Keratinocyte (primary cell): ENCODE results near the gene TMEM17. TPM values are rescaled to one million over a fixed set of nuclear protein-coding genes. Genes with fewer than 3 reads are reported as not detected.

Experiments used
- DNase-seq: peaks from one replicate; pipeline ENCODE4 v3.0.0-alpha.2; 2011; ENCODE audit warnings: low read depth, missing footprints, low spot score
- FAIRE-seq: peaks from 2 replicates; lab custom pipeline; 2011; peaks lifted over from hg19 to GRCh38; lab: Jason Lieb, UNC
- H2AFZ ChIP-seq: 2 replicates; pipeline ENCODE4 v1.6.0; 2012; ENCODE audit warnings: low read length, control low read depth, inconsistent platforms; ENCODE audit not compliant: control insufficient read depth
- H3K27ac ChIP-seq: 2 replicates; pipeline ENCODE4 v1.5.1; 2011; ENCODE audit warnings: low read length; ENCODE audit not compliant: control insufficient read depth, insufficient read depth
- H3K27me3 ChIP-seq: 3 replicates; pipeline ENCODE4 v1.6.0; 2011; ENCODE audit warnings: low read length; ENCODE audit not compliant: control insufficient read depth, insufficient read depth; ENCODE audit errors: extremely low read depth
- H3K36me3 ChIP-seq, 2 experiments: 2 replicates in 1 of 2; 3 replicates in 1 of 2; pipeline ENCODE4 v1.5.1; 2011; ENCODE audit warnings: low read length in 2 of 2, mild to moderate bottlenecking in 1 of 2; ENCODE audit not compliant: control insufficient read depth in 2 of 2, insufficient read depth in 2 of 2; ENCODE audit errors: extremely low read depth in 1 of 2
- H3K4me1 ChIP-seq: 3 replicates; pipeline ENCODE4 v1.5.1; 2011; ENCODE audit warnings: low read length; ENCODE audit not compliant: control insufficient read depth, insufficient read depth; ENCODE audit errors: extremely low read depth
- H3K4me2 ChIP-seq: 3 replicates; pipeline ENCODE4 v1.6.0; 2011; ENCODE audit warnings: low read depth, low read length; ENCODE audit not compliant: control insufficient read depth, insufficient read depth; ENCODE audit errors: extremely low read depth
- H3K4me3 ChIP-seq, 3 experiments: fragments of 200-600 bp in 1 of 3; sonication (generic) in 1 of 3; 2 replicates in 2 of 3; 3 replicates in 1 of 3; pipeline ENCODE4 v1.5.1; 2011 to 2016; ENCODE audit warnings: low read length in 3 of 3, mild to moderate bottlenecking in 3 of 3, control low read depth in 2 of 3, inconsistent platforms in 1 of 3, low read depth in 1 of 3, mixed read lengths in 1 of 3, mixed run types in 1 of 3, moderate library complexity in 1 of 3; ENCODE audit not compliant: control insufficient read depth in 2 of 3, insufficient read depth in 2 of 3; ENCODE audit errors: extremely low read depth in 1 of 3
- H3K79me2 ChIP-seq: 2 replicates; pipeline ENCODE4 v1.6.0; 2012; ENCODE audit warnings: low read length; ENCODE audit not compliant: control insufficient read depth, insufficient read depth
- H3K9ac ChIP-seq: 3 replicates; pipeline ENCODE4 v1.6.0; 2011; ENCODE audit warnings: low read length; ENCODE audit not compliant: control insufficient read depth, insufficient read depth; ENCODE audit errors: extremely low read depth
- H3K9me1 ChIP-seq: 3 replicates; pipeline ENCODE4 v1.6.0; 2011; ENCODE audit warnings: low read length; ENCODE audit not compliant: control insufficient read depth, insufficient read depth; ENCODE audit errors: extremely low read depth
- H3K9me3 ChIP-seq: 2 replicates; pipeline ENCODE4 v1.5.1; 2012; ENCODE audit warnings: low read depth, low read length; ENCODE audit not compliant: control insufficient read depth
- H4K20me1 ChIP-seq: 3 replicates; pipeline ENCODE4 v1.6.0; 2011; ENCODE audit warnings: low read length; ENCODE audit not compliant: control insufficient read depth, insufficient read depth; ENCODE audit errors: extremely low read depth
- EZH2 ChIP-seq: IDR thresholded peaks from one replicate; pipeline ENCODE4 v1.6.1; 2012; ENCODE audit warnings: inconsistent platforms, mild to moderate bottlenecking, low read length, moderate library complexity
- dilution Hi-C: fragments of 300-500 bp; cut with MboI; formaldehyde crosslinking; loops from one replicate; pipeline ENCODE4 v1.7.0; 2020; ENCODE audit warnings: low sequenced_read_pairs; ENCODE audit not compliant: extremely low pct_ligation_motif_present
- polyA plus RNA-seq, 5 experiments: library from polyadenylated mRNA; depleted of rRNA in 3 of 5; stranded (reverse) in 3 of 5; stranded (forward) in 1 of 5; unstranded in 1 of 5; fragments of >200 nt; gene quantifications; 1 replicate in 1 of 5; 2 replicates in 3 of 5; 3 replicates in 1 of 5; pipeline versions ENCODE4 v1.2.1 to v1.2.3, GENCODE V29; 2011 to 2012; ENCODE audit warnings: missing spikeins in 2 of 5, low read depth in 1 of 5, low replicate concordance in 1 of 5
- TF ChIP-seq, protein P1 (sequence below), 3 experiments: IDR thresholded peaks in 1 of 3; conservative IDR thresholded peaks in 1 of 3; optimal IDR thresholded peaks in 1 of 3; 2 replicates in 2 of 3; 3 replicates in 1 of 3; pipeline versions ENCODE3 to v1.5.1; 2011; ENCODE audit warnings: low read length in 3 of 3, mild to moderate bottlenecking in 3 of 3, moderate library complexity in 2 of 3, control low read depth in 1 of 3, inconsistent platforms in 1 of 3; ENCODE audit not compliant: insufficient read depth in 2 of 3; ENCODE audit errors: extremely low read depth in 1 of 3

TMEM17 gene
- polyA plus RNA-seq, 1 donor (not counting 4 experiments of a cell fraction or from before 2014, with no cell fraction given): 5.1 TPM

DNA sequence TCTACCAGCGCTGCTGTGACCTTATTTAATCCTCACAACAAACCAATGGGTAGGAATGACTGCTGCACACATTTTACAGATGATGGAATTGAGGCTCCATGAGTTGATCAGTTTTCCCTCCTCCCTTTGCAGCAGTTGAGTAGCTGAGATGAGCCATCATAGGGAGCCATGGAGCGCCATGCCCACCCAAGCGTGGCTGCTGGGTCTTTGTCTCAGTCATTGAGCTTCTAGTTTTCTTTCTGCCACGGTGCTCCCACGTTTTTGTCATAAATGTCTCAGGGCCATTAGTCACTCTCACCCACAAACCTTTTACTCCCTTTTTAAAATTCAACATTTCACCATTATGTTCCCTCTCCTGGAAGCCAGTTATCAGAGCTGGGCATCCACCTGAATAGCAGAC lies 45.8 kb downstream of the TMEM17 start:
- no peaks in the 10 kb centered on the region for H4K20me1 ChIP-seq

GRCh38 chr2:62459672-62460071 lies 46.3 kb downstream of the TMEM17 start:
- no peak for TF ChIP-seq EZH2
- TF ChIP-seq, protein P1, sequence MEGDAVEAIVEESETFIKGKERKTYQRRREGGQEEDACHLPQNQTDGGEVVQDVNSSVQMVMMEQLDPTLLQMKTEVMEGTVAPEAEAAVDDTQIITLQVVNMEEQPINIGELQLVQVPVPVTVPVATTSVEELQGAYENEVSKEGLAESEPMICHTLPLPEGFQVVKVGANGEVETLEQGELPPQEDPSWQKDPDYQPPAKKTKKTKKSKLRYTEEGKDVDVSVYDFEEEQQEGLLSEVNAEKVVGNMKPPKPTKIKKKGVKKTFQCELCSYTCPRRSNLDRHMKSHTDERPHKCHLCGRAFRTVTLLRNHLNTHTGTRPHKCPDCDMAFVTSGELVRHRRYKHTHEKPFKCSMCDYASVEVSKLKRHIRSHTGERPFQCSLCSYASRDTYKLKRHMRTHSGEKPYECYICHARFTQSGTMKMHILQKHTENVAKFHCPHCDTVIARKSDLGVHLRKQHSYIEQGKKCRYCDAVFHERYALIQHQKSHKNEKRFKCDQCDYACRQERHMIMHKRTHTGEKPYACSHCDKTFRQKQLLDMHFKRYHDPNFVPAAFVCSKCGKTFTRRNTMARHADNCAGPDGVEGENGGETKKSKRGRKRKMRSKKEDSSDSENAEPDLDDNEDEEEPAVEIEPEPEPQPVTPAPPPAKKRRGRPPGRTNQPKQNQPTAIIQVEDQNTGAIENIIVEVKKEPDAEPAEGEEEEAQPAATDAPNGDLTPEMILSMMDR (optimal IDR thresholded peaks at IDR 0.05 in 1 of 3, IDR thresholded peaks at IDR 0.05 in 1 of 3, conservative IDR thresholded peaks at IDR 0.05 in 1 of 3; ENCODE audit: extremely low read depth in 1 of 3, insufficient read depth in 2 of 3, low read length in 3 of 3): no peak
- Histone ChIP-seq H3K27me3 (no peaks in the 10 kb centered on the region), H3K4me3 (no peak overlapping the region), H3K27ac (no peak overlapping the region), H2AFZ (no peak overlapping the region), H4K20me1 (no peaks in the 10 kb centered on the region), H3K9me3 (no peaks in the 10 kb centered on the region), H3K4me1 (peaks cover 27% of the 10 kb centered on the region), H3K9ac (no peak overlapping the region), H3K9me1 (no peaks in the 10 kb centered on the region), H3K4me2 (no peak overlapping the region), H3K36me3 (no peaks in the 10 kb centered on the region), H3K79me2 (no peaks in the 10 kb centered on the region)
- DNase-seq (no peak), FAIRE-seq (no peak)
- dilution Hi-C loops: no loop called here

More for the DNA sequence above, 45.8 kb downstream of the TMEM17 start:
- DNase-seq (no peak), FAIRE-seq (no peak)
- Histone ChIP-seq H3K9ac (no peak overlapping the region), H3K9me1 (no peaks in the 10 kb centered on the region), H3K79me2 (no peaks in the 10 kb centered on the region), H3K4me2 (no peak overlapping the region), H3K4me1 (peaks cover 27% of the 10 kb centered on the region), H3K27me3 (no peaks in the 10 kb centered on the region), H3K27ac (no peak overlapping the region), H3K36me3 (no peaks in the 10 kb centered on the region), H3K4me3 (no peak overlapping the region), H3K9me3 (no peaks in the 10 kb centered on the region), H2AFZ (no peak overlapping the region)
- dilution Hi-C loops: no loop called here
- TF ChIP-seq EZH2: no peak
- TF ChIP-seq, protein P1 (optimal IDR thresholded peaks at IDR 0.05 in 1 of 3, IDR thresholded peaks at IDR 0.05 in 1 of 3, conservative IDR thresholded peaks at IDR 0.05 in 1 of 3; ENCODE audit: extremely low read depth in 1 of 3, insufficient read depth in 2 of 3, low read length in 3 of 3): no peak
